ENCODE results near the gene MRPL53. TPM values are rescaled to one million over a fixed set of nuclear protein-coding genes. Genes with fewer than 3 reads are reported as not detected.
A peak's percentile ranks its signal among the peaks of the same experiment; 100 is the strongest.

The MRPL53 gene
- total RNA-seq, 1 donor from 2014 or later, result 37.7 TPM

GRCh38 chr2:74500578-74500946 lies 28.1 kb upstream of the MRPL53 start:
- no peaks in the 10 kb centered on the region for H3K9me3 ChIP-seq
- no peak overlapping the region for H3K4me3 ChIP-seq
- intact Hi-C loops (cut with DNase I), result no loop called here
- H3K27ac ChIP-seq, result no peak overlapping the region
- peaks cover 7 to 8% of the 10 kb centered on the region in 2 donors for H3K36me3 ChIP-seq
- peaks cover 3 to 13% of the 10 kb centered on the region in 2 donors for H3K4me1 ChIP-seq
- no peak for TF ChIP-seq CTCF (IDR thresholded peaks at IDR 0.05)
- no peak for DNase-seq (ENCODE audit: low spot score in 2 of 2)
- H3K27me3 ChIP-seq, result peaks cover 5% of the 10 kb centered on the region

- Histone ChIP-seq H3K36me3 (peaks cover 2 to 3% of the 10 kb centered on the region in 2 donors), H3K27me3 (peaks cover 5% of the 10 kb centered on the region), H3K4me1 (peaks cover 3 to 13% of the 10 kb centered on the region in 2 donors), H3K27ac (no peak overlapping the region), H3K9me3 (no peaks in the 10 kb centered on the region), H3K4me3 (no peak overlapping the region)
- no peak for DNase-seq (ENCODE audit: low spot score in 2 of 2)
- TF ChIP-seq CTCF (IDR thresholded peaks at IDR 0.05), result no peak
- intact Hi-C loops (cut with DNase I), result no loop called here
Measured at GRCh38 chr2:74499940-74500577, 27.6 kb upstream of the MRPL53 start.

GRCh38 chr2:74499267-74499939 lies 26.9 kb upstream of the MRPL53 start, which contains the start of gene LBX2:
LBX2 (minus strand) TSS chr2:74499603; CDS start chr2:74499537, 66 bp downstream.
- TF ChIP-seq CTCF (IDR thresholded peaks at IDR 0.05), result no peak
- peak within 1 kb of the TSS; percentile 12 to 51 for H3K4me3 ChIP-seq
- no peaks in the 10 kb centered on the region for H3K9me3 ChIP-seq
- H3K36me3 ChIP-seq, result no peaks in the 10 kb centered on the region
- H3K4me1 ChIP-seq, result peaks cover 3 to 13% of the 10 kb centered on the region in 2 donors
- no peak for DNase-seq (ENCODE audit: low spot score in 2 of 2)
- H3K27ac ChIP-seq, result no peak within 1 kb of the TSS
- H3K27me3 ChIP-seq, result peaks cover 5% of the 10 kb centered on the region
- intact Hi-C loops (cut with DNase I), result no loop called here

GRCh38 chr2:74498500-74499266 lies 26.2 kb upstream of the MRPL53 start:
- Histone ChIP-seq H3K9me3 (no peaks in the 10 kb centered on the region), H3K4me3 (peak overlapping the region; percentile 12 to 51), H3K27me3 (peaks cover 5% of the 10 kb centered on the region), H3K4me1 (peaks cover 3 to 13% of the 10 kb centered on the region in 2 donors), H3K27ac (no peak overlapping the region), H3K36me3 (peaks cover under 1 to 2% of the 10 kb centered on the region in 2 donors)
- intact Hi-C loops (cut with DNase I), result no loop called here
- no peak for TF ChIP-seq CTCF (IDR thresholded peaks at IDR 0.05)
- DNase-seq (ENCODE audit: low spot score in 2 of 2), result no peak

GRCh38 chr2:74497777-74498499 lies 25.5 kb upstream of the MRPL53 start:
- no peak for DNase-seq (ENCODE audit: low spot score in 2 of 2)
- Histone ChIP-seq H3K27ac (no peak overlapping the region), H3K27me3 (peaks cover 5% of the 10 kb centered on the region), H3K9me3 (no peaks in the 10 kb centered on the region), H3K4me1 (peaks cover 0 to 8% of the 10 kb centered on the region in 2 donors), H3K36me3 (peaks cover 6 to 9% of the 10 kb centered on the region in 2 donors), H3K4me3 (peak overlapping the region; percentile 9 to 51)
- intact Hi-C loops (cut with DNase I), result no loop called here
- TF ChIP-seq CTCF (IDR thresholded peaks at IDR 0.05), result no peak

Measured in ascending aorta (tissue), 2 donors.